AG04449 (cell line): ENCODE data around the gene OPRM1.

Experiments
- CTCF ChIA-PET: fragments of 350-600 bp; formaldehyde crosslinking; extraction: SDS; loops from one replicate; lab custom pipeline; 2021; ENCODE audit warnings: antibody characterized with exemption; lab: Yijun Ruan, JAX
- POLR2A ChIA-PET: fragments of 400-600, 350-600 bp; formaldehyde crosslinking; extraction: SDS; loops from one replicate; lab custom pipeline; 2020; ENCODE audit warnings: antibody characterized with exemption, inconsistent platforms; lab: Yijun Ruan, JAX
- DNase-seq: peaks from one replicate; pipeline ENCODE4 v3.0.0-alpha.2; 2010; ENCODE audit warnings: low read depth, low spot score
- H3K4me3 ChIP-seq: 2 replicates; pipeline ENCODE4 v1.5.1; 2011; ENCODE audit warnings: low read depth, mild to moderate bottlenecking, control low read depth, low read length
- CTCF ChIP-seq: IDR thresholded peaks from one replicate; pipeline ENCODE4 v1.5.1; 2011; ENCODE audit warnings: mild to moderate bottlenecking, moderate library complexity, low read length, control low read depth, inconsistent platforms; ENCODE audit not compliant: insufficient read depth; ENCODE audit errors: missing control alignments

Gene OPRM1

GRCh38 chr6:154289818-154290508, 250.9 kb downstream of the OPRM1 start:
- POLR2A ChIA-PET = no interaction called here
- H3K4me3 ChIP-seq = no peak overlapping the region
- no peak for DNase-seq
- CTCF ChIA-PET = interaction anchor here (1.1 to 1.2 kb wide), 2 partner anchors 9 to 13 kb away, joined by 3 to 9 read pairs; no protein-coding TSS in a partner anchor
- TF ChIP-seq CTCF = no peak

DNA sequence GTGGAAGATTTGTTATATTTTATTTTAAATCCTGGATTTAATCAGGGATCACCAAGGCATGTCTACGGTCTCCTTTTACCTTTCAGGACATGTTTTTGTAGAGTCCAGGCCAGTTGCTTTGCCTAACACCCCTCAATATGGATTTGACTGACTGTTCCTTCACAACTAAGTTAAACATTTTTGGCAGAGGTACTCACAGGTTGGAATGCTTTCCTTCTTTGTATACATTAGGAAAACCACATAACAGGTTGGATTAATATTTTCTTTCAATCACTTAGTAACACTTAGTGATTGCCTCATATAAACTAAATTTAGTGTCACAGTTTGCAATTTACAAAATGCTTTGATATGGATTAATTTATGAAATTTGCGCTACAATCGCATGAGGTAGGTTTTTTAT, 253.0 kb downstream of the OPRM1 start:
- ChIA-PET CTCF (no interaction called here), POLR2A (no interaction called here)
- DNase-seq = no peak
- TF ChIP-seq CTCF = no peak
- no peak overlapping the region for H3K4me3 ChIP-seq

- DNase-seq = peak; percentile 26
- no peak overlapping the region for H3K4me3 ChIP-seq
- TF ChIP-seq CTCF = no peak
- ChIA-PET CTCF (no interaction called here), POLR2A (no interaction called here)
These were observed 253.9 kb downstream of the OPRM1 start for GRCh38 chr6:154292855-154293519.

DNA sequence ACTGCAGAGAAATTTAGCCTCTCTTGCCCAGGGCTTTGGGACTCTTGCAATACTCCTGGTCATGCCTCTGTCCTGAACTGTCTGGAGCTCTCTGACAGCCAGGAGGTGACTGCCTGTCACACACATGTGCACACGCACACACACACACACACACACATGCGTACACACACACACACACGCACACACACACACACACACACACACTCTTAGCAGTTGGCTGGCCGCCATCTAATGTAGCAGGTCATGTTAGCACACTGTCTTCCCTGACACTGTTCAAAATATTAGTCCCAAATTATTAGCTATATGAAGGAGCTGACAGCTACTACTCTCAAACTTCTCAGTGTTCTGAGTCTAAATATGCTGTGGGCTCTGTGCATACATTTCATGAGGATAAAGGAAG, 256.7 kb downstream of the OPRM1 start:
- no peak for TF ChIP-seq CTCF
- ChIA-PET POLR2A (no interaction called here), CTCF (no interaction called here)
- no peak overlapping the region for H3K4me3 ChIP-seq
- DNase-seq = no peak
